Left ventricle myocardium inferior (tissue), 1 donor: ENCODE results near the gene SH3GL1. TPM values are rescaled to one million over a fixed set of nuclear protein-coding genes. Genes with fewer than 3 reads are reported as not detected.

ENCODE experiments used
- DNase-seq: peaks from one replicate; pipeline ENCODE4 v3.0.0-alpha.2; 2020
- H3K27ac ChIP-seq: fragments of 200-600 bp; replicated peaks from 2 replicates; pipeline ENCODE4 v1.8.0; 2021
- H3K27me3 ChIP-seq: fragments of 200-600 bp; 2 replicates; pipeline ENCODE4 v1.8.0; 2021; ENCODE audit warnings: low read depth
- H3K36me3 ChIP-seq: fragments of 200-600 bp; 2 replicates; pipeline ENCODE4 v1.8.0; 2021
- H3K4me1 ChIP-seq: fragments of 200-600 bp; 2 replicates; pipeline ENCODE4 v1.8.0; 2021
- H3K4me3 ChIP-seq: fragments of 200-600 bp; 2 replicates; pipeline ENCODE4 v1.8.0; 2021; ENCODE audit warnings: mild to moderate bottlenecking, moderate library complexity
- H3K9me3 ChIP-seq: fragments of 200-600 bp; replicated peaks from 2 replicates; pipeline ENCODE4 v1.8.0; 2021
- intact Hi-C: fragments of 100-400 bp; cut with micrococcal nuclease; formaldehyde crosslinking; loops from one replicate; pipeline ENCODE4 v1.11.0; 2022
- microRNA-seq: library from miRNA; unstranded; fragments of <30 nt; microRNA quantifications from one replicate; pipeline ENCODE4 v1.2.0, GENCODE V29; 2020
- total RNA-seq: library from RNA; stranded (reverse); fragmentation: NEBNext Ultra II Directional; extraction: Animal tissue kit (Norgen Biotek cat#: 25700); gene quantifications from one replicate; pipeline ENCODE4 v1.2.1, GENCODE V29; 2021
- TF ChIP-seq, protein P1 (sequence below): fragments of 200-600 bp; IDR thresholded peaks from 2 replicates; pipeline ENCODE4 v1.8.0; 2021; ENCODE audit warnings: antibody characterized with exemption, mild to moderate bottlenecking, borderline replicate concordance
- donor health status: DM: no; HTN: yes; CAD: no; lungs with severe emphysema.

SH3GL1 gene
- total RNA-seq, 1 donor from 2014 or later = 18.6 TPM

GRCh38 chr19:4316956-4317355, 83.4 kb downstream of the SH3GL1 start:
- Histone ChIP-seq H3K4me1 (peaks cover 3% of the 10 kb centered on the region), H3K27me3 (peaks cover 16% of the 10 kb centered on the region), H3K4me3 (no peak overlapping the region), H3K27ac (no peak overlapping the region), H3K9me3 (peaks cover 4% of the 10 kb centered on the region), H3K36me3 (no peaks in the 10 kb centered on the region)
- DNase-seq = no peak
- TF ChIP-seq, protein P1, sequence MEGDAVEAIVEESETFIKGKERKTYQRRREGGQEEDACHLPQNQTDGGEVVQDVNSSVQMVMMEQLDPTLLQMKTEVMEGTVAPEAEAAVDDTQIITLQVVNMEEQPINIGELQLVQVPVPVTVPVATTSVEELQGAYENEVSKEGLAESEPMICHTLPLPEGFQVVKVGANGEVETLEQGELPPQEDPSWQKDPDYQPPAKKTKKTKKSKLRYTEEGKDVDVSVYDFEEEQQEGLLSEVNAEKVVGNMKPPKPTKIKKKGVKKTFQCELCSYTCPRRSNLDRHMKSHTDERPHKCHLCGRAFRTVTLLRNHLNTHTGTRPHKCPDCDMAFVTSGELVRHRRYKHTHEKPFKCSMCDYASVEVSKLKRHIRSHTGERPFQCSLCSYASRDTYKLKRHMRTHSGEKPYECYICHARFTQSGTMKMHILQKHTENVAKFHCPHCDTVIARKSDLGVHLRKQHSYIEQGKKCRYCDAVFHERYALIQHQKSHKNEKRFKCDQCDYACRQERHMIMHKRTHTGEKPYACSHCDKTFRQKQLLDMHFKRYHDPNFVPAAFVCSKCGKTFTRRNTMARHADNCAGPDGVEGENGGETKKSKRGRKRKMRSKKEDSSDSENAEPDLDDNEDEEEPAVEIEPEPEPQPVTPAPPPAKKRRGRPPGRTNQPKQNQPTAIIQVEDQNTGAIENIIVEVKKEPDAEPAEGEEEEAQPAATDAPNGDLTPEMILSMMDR = no peak
- intact Hi-C loops = no loop called here

GRCh38 chr19:4313847-4314490, 86.4 kb downstream of the SH3GL1 start:
- no peak for DNase-seq
- peaks cover 3% of the 10 kb centered on the region for H3K4me1 ChIP-seq
- peak overlapping the region; percentile 30 for H3K4me3 ChIP-seq
- H3K27me3 ChIP-seq = peaks cover 16% of the 10 kb centered on the region
- no peaks in the 10 kb centered on the region for H3K36me3 ChIP-seq
- no peak overlapping the region for H3K27ac ChIP-seq
- intact Hi-C loops = no loop called here
- no peaks in the 10 kb centered on the region for H3K9me3 ChIP-seq
- TF ChIP-seq, protein P1 = no peak

Small RNA genes within 50 kb of the gene (microRNA-seq; reads per million reads assigned to microRNA genes)
- not detected for gene MIR4746

Other genes starting within 250 kb of the SH3GL1 start
- not detected for gene CREB3L3, start 246.9 kb downstream of the SH3GL1 start, total RNA-seq
- gene SIRT6, start 218.0 kb downstream of the SH3GL1 start, total RNA-seq = 12.9 TPM
- gene ANKRD24, start 217.9 kb downstream of the SH3GL1 start, total RNA-seq = 0.22 TPM
- 0.49 TPM for gene EBI3, start 171.0 kb downstream of the SH3GL1 start, total RNA-seq
- gene YJU2, start 153.5 kb downstream of the SH3GL1 start, total RNA-seq = 10.2 TPM
- 0.16 TPM for gene SHD, start 121.3 kb downstream of the SH3GL1 start, total RNA-seq
- not detected for gene TMIGD2, start 98.2 kb downstream of the SH3GL1 start, total RNA-seq
- not detected for gene FSD1, start 95.9 kb downstream of the SH3GL1 start, total RNA-seq
- gene STAP2, start 61.7 kb downstream of the SH3GL1 start, total RNA-seq = 2.6 TPM
- 19.2 TPM for gene MPND, start 57.0 kb downstream of the SH3GL1 start, total RNA-seq
- gene CHAF1A, start 2.1 kb upstream of the SH3GL1 start, total RNA-seq = 5.1 TPM
- 113 TPM for gene UBXN6, start 57.2 kb upstream of the SH3GL1 start, total RNA-seq
- gene HDGFL2, start 71.8 kb upstream of the SH3GL1 start, total RNA-seq = 22.8 TPM
- gene PLIN4, start 117.9 kb upstream of the SH3GL1 start, total RNA-seq = 162 TPM
- gene PLIN5, start 134.7 kb upstream of the SH3GL1 start, total RNA-seq = 73.5 TPM
- 0.41 TPM for gene LRG1, start 139.5 kb upstream of the SH3GL1 start, total RNA-seq
- 7.2 TPM for gene SEMA6B, start 159.1 kb upstream of the SH3GL1 start, total RNA-seq
- gene TNFAIP8L1, start 239.0 kb upstream of the SH3GL1 start, total RNA-seq = 4.2 TPM